CD4-positive, alpha-beta T cell treated with Interferon gamma for 1 hour (primary cell): Measurements from ENCODE around the gene CYP8B1.

ENCODE experiments used
- DNase-seq: peaks from one replicate; pipeline ENCODE4 v3.0.0-alpha.2; 2020

Gene CYP8B1

GRCh38 chr3:42875325-42876151 is at the start of gene CYP8B1:
Gene CYP8B1, minus strand, starts transcription at chr3:42875879. Its CDS starts 63 bp downstream, at chr3:42875816.
- no peak for DNase-seq

- DNase-seq = no peak
Observed at GRCh38 chr3:42923606-42924005, 47.9 kb upstream of the CYP8B1 start.

GRCh38 chr3:42914771-42915515 is 39.3 kb upstream of the CYP8B1 start:
- DNase-seq = no peak

GRCh38 chr3:42911551-42911950 is 35.9 kb upstream of the CYP8B1 start:
- DNase-seq = no peak

GRCh38 chr3:42908675-42909074 is 33.0 kb upstream of the CYP8B1 start:
- no peak for DNase-seq

GRCh38 chr3:42906848-42907183 is 31.1 kb upstream of the CYP8B1 start:
- no peak for DNase-seq

- no peak for DNase-seq
Observed at GRCh38 chr3:42906070-42906847, 30.6 kb upstream of the CYP8B1 start, which contains the start of gene ZNF662. Gene ZNF662, plus strand, starts transcription at chr3:42906142. Its CDS starts 1,973 bp downstream, at chr3:42908115.

- no peak for DNase-seq
Observed at GRCh38 chr3:42905740-42906069, 30.0 kb upstream of the CYP8B1 start.

GRCh38 chr3:42904076-42904475 is 28.4 kb upstream of the CYP8B1 start:
- DNase-seq = no peak

- DNase-seq = no peak
Observed at GRCh38 chr3:42902257-42902656, 26.6 kb upstream of the CYP8B1 start.

GRCh38 chr3:42901073-42901415 is 25.4 kb upstream of the CYP8B1 start:
- no peak for DNase-seq

GRCh38 chr3:42900226-42901072 is 24.8 kb upstream of the CYP8B1 start:
- DNase-seq = no peak

- no peak for DNase-seq
Observed at GRCh38 chr3:42898896-42899675, 23.4 kb upstream of the CYP8B1 start.

GRCh38 chr3:42895580-42895868 is 19.8 kb upstream of the CYP8B1 start:
- DNase-seq = no peak

- no peak for DNase-seq
Observed at GRCh38 chr3:42894698-42895579, 19.3 kb upstream of the CYP8B1 start.

- no peak for DNase-seq
Observed at GRCh38 chr3:42892807-42893206, 17.1 kb upstream of the CYP8B1 start.

GRCh38 chr3:42892169-42892568 is 16.5 kb upstream of the CYP8B1 start:
- no peak for DNase-seq

- DNase-seq = no peak
Observed at GRCh38 chr3:42891042-42891441, 15.4 kb upstream of the CYP8B1 start.

GRCh38 chr3:42887084-42887483 is 11.4 kb upstream of the CYP8B1 start:
- no peak for DNase-seq

- DNase-seq = no peak
Observed at GRCh38 chr3:42886294-42886822, 10.7 kb upstream of the CYP8B1 start.

GRCh38 chr3:42884324-42884723 is 8.6 kb upstream of the CYP8B1 start:
- no peak for DNase-seq
